B cell (primary cell): ENCODE data around the gene KPNA5.

ENCODE experiments used
- CTCF ChIP-seq: fragments of 200-600 bp; IDR thresholded peaks from one replicate; pipeline ENCODE4 v1.8.0; 2022; ENCODE audit warnings: antibody characterized with exemption, mild to moderate bottlenecking
- EZH2 ChIP-seq: IDR thresholded peaks from 2 replicates; pipeline ENCODE4 v1.6.1; 2012; ENCODE audit warnings: borderline replicate concordance, low read depth, mild to moderate bottlenecking, moderate library complexity, low read length; ENCODE audit not compliant: insufficient read depth, poor library complexity, severe bottlenecking

DNA sequence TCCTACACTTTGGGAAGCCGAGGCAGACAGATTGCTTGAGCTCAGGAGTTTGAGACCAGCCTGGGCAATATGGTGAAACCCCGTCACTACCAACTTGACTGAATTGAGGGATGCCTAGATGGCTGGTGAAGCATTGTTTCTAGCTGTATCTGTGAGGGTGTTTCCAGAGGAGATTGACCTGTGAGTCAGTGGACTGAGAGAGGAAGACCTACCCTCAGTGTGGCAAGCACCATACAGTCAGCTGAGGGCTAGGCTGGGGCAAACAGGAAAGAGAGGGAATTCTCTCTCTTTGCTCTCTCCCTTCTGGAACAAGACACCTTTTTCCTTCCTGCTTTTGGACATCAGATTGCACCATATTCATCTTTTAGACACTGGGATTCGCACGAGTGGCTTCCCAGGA, 8.7 kb upstream of the KPNA5 start:
- no peak for TF ChIP-seq CTCF
- TF ChIP-seq EZH2, result no peak
